ENCODE data around the gene TANGO6.
"Not testable (repeated sequence)": the region's sequence is repeated elsewhere in the genome, so short reads cannot be mapped to it uniquely, and the experiment has no call there.

Gene TANGO6

GRCh38 chr16:68843482-68844210 is at the start of gene TANGO6:
Gene TANGO6, plus strand, starts transcription at chr16:68843531. Its CDS starts 87 bp downstream, at chr16:68843618.
- DNase-seq (ENCODE audit: low spot score): peak; percentile 91

- DNase-seq (ENCODE audit: low spot score): no peak
These were observed 44.9 kb upstream of the TANGO6 start for GRCh38 chr16:68798398-68798797.

- DNase-seq (ENCODE audit: low spot score): peak; percentile 86
These were observed 43.0 kb upstream of the TANGO6 start for GRCh38 chr16:68800257-68800875.

GRCh38 chr16:68802190-68802589 is 41.1 kb upstream of the TANGO6 start:
- DNase-seq (ENCODE audit: low spot score): no peak

GRCh38 chr16:68806422-68806821 is 36.9 kb upstream of the TANGO6 start:
- no peak for DNase-seq (ENCODE audit: low spot score)

GRCh38 chr16:68806981-68807380 is 36.4 kb upstream of the TANGO6 start:
- no peak for DNase-seq (ENCODE audit: low spot score)

GRCh38 chr16:68814516-68814915 is 28.8 kb upstream of the TANGO6 start:
- no peak for DNase-seq (ENCODE audit: low spot score)

- DNase-seq (ENCODE audit: low spot score): peak; percentile 51
These were observed 19.8 kb upstream of the TANGO6 start for GRCh38 chr16:68823401-68824135.

- DNase-seq (ENCODE audit: low spot score): no peak
These were observed 17.9 kb upstream of the TANGO6 start for GRCh38 chr16:68825427-68825826.

- DNase-seq (ENCODE audit: low spot score): no peak
These were observed 16.7 kb upstream of the TANGO6 start for GRCh38 chr16:68826652-68827051.

- DNase-seq (ENCODE audit: low spot score): no peak
These were observed 10.1 kb upstream of the TANGO6 start for GRCh38 chr16:68833251-68833650.

- DNase-seq (ENCODE audit: low spot score): no peak
These were observed 8.8 kb upstream of the TANGO6 start for GRCh38 chr16:68834550-68834949.

- DNase-seq (ENCODE audit: low spot score): no peak
These were observed 7.4 kb upstream of the TANGO6 start for GRCh38 chr16:68835970-68836369.

- DNase-seq (ENCODE audit: low spot score): no peak
These were observed 3.5 kb upstream of the TANGO6 start for GRCh38 chr16:68839831-68840230.

GRCh38 chr16:68842964-68843481 is 308 bp upstream of the TANGO6 start:
- DNase-seq (ENCODE audit: low spot score): not testable (repeated sequence)

- DNase-seq (ENCODE audit: low spot score): no peak
These were observed 857 bp downstream of the TANGO6 start for GRCh38 chr16:68844211-68844564.

- DNase-seq (ENCODE audit: low spot score): no peak
These were observed 5.5 kb downstream of the TANGO6 start for GRCh38 chr16:68848786-68849185.

- no peak for DNase-seq (ENCODE audit: low spot score)
These were observed 7.2 kb downstream of the TANGO6 start for GRCh38 chr16:68850481-68850880.

- no peak for DNase-seq (ENCODE audit: low spot score)
These were observed 8.3 kb downstream of the TANGO6 start for GRCh38 chr16:68851601-68852000.

- no peak for DNase-seq (ENCODE audit: low spot score)
These were observed 14.1 kb downstream of the TANGO6 start for GRCh38 chr16:68857479-68857878.

- no peak for DNase-seq (ENCODE audit: low spot score)
These were observed 16.5 kb downstream of the TANGO6 start for GRCh38 chr16:68859828-68860227.

- DNase-seq (ENCODE audit: low spot score): no peak
These were observed 17.9 kb downstream of the TANGO6 start for GRCh38 chr16:68860978-68861892.

All from iPS-NIHi11 (cell line).